PC-9 (cell line): ENCODE measurements around the gene ASTN2.

Source experiments
- CTCF ChIP-seq: fragments of 200-600 bp; sonication (generic); conservative IDR thresholded peaks from 2 replicates; pipeline ENCODE4 v1.6.1; 2017; ENCODE audit warnings: mixed run types, antibody characterized with exemption, mild to moderate bottlenecking, moderate library complexity
- EZH2 ChIP-seq: fragments of 200-600 bp; sonication (generic); IDR thresholded peaks from 2 replicates; pipeline ENCODE4 v1.8.0; 2017; ENCODE audit warnings: antibody characterized with exemption, low read depth

- TF ChIP-seq CTCF (no peak), EZH2 (no peak)
These were observed 11.4 kb downstream of the ASTN2 start for GRCh38 chr9:117403403-117403811.
